Gastroesophageal sphincter (tissue), 3 donors: ENCODE results near the gene NOVA1.

Experiments
- POLR2A ChIP-seq, 2 donors: fragments of 450-650 bp; IDR thresholded peaks; one replicate each; pipeline ENCODE4 v1.6.1; 2017; ENCODE audit warnings: antibody characterized with exemption in 2 of 2, mild to moderate bottlenecking in 2 of 2, moderate library complexity in 1 of 2
- POLR2AphosphoS5 ChIP-seq: sonication (generic); formaldehyde crosslinking; IDR thresholded peaks from one replicate; pipeline ENCODE4 v1.6.1; 2017; ENCODE audit warnings: antibody characterized with exemption
- TF ChIP-seq, protein P1 (sequence below), 4 experiments: fragments of 200-600 bp in 2 of 4; fragments of 450-650 bp in 2 of 4; sonication (generic) in 1 of 4; IDR thresholded peaks; one replicate each; pipeline ENCODE4 v1.5.1; 2017 to 2019; ENCODE audit warnings: antibody characterized with exemption in 4 of 4, mild to moderate bottlenecking in 2 of 4, moderate library complexity in 2 of 4

DNA sequence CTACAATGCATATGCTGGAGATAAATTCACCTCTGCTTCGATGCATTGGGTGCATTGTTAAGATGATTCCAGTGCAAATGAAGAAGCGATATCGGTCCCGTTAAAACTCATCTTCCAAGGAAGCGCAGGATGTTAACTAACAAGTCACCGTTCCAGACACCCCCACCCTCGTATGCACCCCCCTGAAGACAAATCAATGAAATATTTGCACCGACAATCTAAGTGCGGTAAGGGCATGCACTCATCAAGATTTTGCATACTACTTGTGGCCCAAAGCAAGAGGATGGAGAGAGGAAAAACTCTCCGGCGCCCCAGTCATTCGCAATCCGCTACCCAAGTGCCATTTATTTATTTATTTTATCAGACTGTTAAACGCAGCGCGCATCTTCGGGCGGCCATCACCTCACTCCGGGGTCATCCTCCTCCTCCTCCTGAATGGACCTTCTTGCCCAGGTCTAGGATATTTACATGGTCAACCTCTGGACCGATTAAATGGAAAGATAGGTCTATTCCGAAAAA is 1.2 kb downstream of the NOVA1 start:
- TF ChIP-seq POLR2A (IDR thresholded peaks at IDR 0.05) (no peak), POLR2AphosphoS5 (no peak)
- TF ChIP-seq, protein P1, sequence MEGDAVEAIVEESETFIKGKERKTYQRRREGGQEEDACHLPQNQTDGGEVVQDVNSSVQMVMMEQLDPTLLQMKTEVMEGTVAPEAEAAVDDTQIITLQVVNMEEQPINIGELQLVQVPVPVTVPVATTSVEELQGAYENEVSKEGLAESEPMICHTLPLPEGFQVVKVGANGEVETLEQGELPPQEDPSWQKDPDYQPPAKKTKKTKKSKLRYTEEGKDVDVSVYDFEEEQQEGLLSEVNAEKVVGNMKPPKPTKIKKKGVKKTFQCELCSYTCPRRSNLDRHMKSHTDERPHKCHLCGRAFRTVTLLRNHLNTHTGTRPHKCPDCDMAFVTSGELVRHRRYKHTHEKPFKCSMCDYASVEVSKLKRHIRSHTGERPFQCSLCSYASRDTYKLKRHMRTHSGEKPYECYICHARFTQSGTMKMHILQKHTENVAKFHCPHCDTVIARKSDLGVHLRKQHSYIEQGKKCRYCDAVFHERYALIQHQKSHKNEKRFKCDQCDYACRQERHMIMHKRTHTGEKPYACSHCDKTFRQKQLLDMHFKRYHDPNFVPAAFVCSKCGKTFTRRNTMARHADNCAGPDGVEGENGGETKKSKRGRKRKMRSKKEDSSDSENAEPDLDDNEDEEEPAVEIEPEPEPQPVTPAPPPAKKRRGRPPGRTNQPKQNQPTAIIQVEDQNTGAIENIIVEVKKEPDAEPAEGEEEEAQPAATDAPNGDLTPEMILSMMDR (IDR thresholded peaks at IDR 0.05): no peak
